HL-60 (cell line): Measurements from ENCODE around the gene PLCH2.

Source experiments
- DNase-seq, 2 experiments: peaks; one replicate each; pipeline ENCODE4 v3.0.0-alpha.2; 2010 to 2020; ENCODE audit warnings: low read depth in 1 of 2, low spot score in 1 of 2
- H3K27ac ChIP-seq: fragments of 250-450 bp; sonication (Bioruptor Pico); replicated peaks from 2 replicates; pipeline ENCODE4 v1.5.1; 2020; ENCODE audit warnings: mild to moderate bottlenecking, moderate library complexity
- H3K27me3 ChIP-seq: fragments of 250-450 bp; sonication (Bioruptor Pico); 2 replicates; pipeline ENCODE4 v1.5.1; 2021; ENCODE audit warnings: mild to moderate bottlenecking, moderate library complexity; ENCODE audit not compliant: insufficient read depth, poor library complexity, severe bottlenecking
- H3K4me3 ChIP-seq: replicated peaks from 2 replicates; pipeline ENCODE4 v1.5.1; 2011; ENCODE audit warnings: mild to moderate bottlenecking, control low read depth, low read length; ENCODE audit not compliant: insufficient read depth
- GABPA ChIP-seq: IDR thresholded peaks from 2 replicates; pipeline ENCODE4 v1.6.1; 2012; ENCODE audit warnings: low read depth
- POLR2AphosphoS5 ChIP-seq: IDR thresholded peaks from 2 replicates; pipeline ENCODE4 v1.6.1; 2012; ENCODE audit warnings: low read depth
- SPI1 ChIP-seq: IDR thresholded peaks from 2 replicates; pipeline ENCODE4 v1.6.1; 2012; ENCODE audit warnings: low read depth, mild to moderate bottlenecking, borderline replicate concordance
- TF ChIP-seq, protein P1 (sequence below): IDR thresholded peaks from 2 replicates; pipeline ENCODE4 v1.6.1; 2012; ENCODE audit warnings: low read depth; ENCODE audit not compliant: insufficient replicate concordance
- TF ChIP-seq, protein P2 (sequence below): IDR thresholded peaks from one replicate; pipeline ENCODE4 v1.5.1; 2011; ENCODE audit warnings: low read length, control low read depth, inconsistent platforms; ENCODE audit not compliant: insufficient read depth

PLCH2 gene

DNA sequence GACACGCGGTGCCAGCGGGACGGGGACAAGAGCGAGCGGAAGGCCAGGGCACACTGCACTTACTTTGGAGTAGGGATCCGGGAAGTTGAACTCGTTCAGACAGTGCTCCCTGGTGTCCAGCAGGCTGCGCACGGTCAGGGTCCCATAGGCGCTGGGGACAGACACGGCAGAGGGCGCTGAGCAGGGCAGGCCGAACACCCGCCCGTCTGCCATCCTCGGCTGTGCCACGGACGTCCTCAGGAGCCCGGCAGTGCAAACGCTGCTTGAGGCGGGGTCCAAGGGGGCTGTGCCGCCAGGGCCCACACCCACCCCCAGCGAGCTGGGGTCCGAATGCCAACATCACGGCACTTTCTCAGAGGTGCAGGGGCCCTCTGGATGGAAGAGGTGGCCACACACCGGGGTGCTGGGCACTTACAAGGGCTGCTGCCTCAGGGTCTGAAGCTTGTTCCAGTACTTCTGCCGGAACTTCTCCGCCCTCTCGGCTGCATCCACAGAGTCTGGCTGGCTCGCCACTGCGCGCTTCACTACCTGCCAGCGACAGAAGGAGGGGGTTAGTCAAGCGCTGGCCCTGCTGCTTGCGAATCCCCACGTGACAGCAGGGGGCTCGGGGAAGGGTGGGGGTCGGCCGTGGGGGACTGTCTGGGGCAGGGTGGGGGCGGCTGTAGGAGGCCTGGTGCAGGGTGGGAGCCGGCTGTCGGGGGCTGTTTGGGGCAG is 38.0 kb downstream of the PLCH2 start:
- no peak for DNase-seq
- Histone ChIP-seq H3K27ac (no peak overlapping the region), H3K4me3 (no peak overlapping the region), H3K27me3 (no peaks in the 10 kb centered on the region)
- TF ChIP-seq, protein P1, sequence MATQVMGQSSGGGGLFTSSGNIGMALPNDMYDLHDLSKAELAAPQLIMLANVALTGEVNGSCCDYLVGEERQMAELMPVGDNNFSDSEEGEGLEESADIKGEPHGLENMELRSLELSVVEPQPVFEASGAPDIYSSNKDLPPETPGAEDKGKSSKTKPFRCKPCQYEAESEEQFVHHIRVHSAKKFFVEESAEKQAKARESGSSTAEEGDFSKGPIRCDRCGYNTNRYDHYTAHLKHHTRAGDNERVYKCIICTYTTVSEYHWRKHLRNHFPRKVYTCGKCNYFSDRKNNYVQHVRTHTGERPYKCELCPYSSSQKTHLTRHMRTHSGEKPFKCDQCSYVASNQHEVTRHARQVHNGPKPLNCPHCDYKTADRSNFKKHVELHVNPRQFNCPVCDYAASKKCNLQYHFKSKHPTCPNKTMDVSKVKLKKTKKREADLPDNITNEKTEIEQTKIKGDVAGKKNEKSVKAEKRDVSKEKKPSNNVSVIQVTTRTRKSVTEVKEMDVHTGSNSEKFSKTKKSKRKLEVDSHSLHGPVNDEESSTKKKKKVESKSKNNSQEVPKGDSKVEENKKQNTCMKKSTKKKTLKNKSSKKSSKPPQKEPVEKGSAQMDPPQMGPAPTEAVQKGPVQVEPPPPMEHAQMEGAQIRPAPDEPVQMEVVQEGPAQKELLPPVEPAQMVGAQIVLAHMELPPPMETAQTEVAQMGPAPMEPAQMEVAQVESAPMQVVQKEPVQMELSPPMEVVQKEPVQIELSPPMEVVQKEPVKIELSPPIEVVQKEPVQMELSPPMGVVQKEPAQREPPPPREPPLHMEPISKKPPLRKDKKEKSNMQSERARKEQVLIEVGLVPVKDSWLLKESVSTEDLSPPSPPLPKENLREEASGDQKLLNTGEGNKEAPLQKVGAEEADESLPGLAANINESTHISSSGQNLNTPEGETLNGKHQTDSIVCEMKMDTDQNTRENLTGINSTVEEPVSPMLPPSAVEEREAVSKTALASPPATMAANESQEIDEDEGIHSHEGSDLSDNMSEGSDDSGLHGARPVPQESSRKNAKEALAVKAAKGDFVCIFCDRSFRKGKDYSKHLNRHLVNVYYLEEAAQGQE: no peak
- TF ChIP-seq, protein P2, sequence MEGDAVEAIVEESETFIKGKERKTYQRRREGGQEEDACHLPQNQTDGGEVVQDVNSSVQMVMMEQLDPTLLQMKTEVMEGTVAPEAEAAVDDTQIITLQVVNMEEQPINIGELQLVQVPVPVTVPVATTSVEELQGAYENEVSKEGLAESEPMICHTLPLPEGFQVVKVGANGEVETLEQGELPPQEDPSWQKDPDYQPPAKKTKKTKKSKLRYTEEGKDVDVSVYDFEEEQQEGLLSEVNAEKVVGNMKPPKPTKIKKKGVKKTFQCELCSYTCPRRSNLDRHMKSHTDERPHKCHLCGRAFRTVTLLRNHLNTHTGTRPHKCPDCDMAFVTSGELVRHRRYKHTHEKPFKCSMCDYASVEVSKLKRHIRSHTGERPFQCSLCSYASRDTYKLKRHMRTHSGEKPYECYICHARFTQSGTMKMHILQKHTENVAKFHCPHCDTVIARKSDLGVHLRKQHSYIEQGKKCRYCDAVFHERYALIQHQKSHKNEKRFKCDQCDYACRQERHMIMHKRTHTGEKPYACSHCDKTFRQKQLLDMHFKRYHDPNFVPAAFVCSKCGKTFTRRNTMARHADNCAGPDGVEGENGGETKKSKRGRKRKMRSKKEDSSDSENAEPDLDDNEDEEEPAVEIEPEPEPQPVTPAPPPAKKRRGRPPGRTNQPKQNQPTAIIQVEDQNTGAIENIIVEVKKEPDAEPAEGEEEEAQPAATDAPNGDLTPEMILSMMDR: no peak
- TF ChIP-seq POLR2AphosphoS5 (no peak), GABPA (no peak)

DNA sequence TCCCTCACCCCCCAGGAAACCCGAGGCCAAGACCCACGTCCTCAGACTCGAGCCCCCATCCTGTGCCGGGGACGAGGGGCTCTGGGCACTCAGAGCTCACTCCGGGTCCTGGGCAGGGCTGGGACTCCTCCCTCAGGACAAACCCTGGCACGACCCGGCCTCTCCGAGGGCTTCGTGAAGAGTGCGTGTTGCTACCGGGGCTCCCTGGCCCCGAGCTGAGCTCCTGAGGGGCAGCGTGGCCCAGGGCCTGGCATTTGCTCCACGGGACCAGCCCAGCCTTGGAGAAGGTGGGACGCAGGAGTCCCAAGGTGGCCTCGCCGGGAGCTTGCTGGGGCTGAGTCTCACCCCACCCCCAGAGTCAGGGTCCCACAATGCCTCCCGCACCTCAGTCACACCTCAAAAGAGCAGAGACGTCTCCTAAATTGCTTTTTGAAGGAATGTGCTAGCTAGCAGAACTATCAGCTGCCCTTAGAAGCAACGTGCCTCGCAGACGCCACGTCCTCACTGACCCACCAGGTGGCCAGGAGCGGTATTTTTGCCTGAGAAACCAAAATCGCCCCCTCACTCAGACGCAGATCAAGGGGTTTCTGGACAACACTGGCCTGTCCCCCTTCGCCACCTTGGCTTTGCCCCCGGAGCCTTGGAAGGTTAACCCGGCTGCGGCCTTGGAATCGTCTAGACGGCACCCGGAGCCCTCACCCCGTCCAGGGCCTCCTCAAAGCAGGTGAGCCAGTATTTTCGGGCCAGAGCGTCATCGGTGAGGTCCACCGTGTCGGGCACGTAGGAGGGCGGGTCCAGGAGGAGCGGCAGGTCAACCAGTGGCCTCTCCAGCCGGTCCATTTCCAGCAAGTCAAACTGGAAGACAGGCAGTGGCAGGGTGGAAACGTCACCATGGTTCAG is 39.0 kb downstream of the PLCH2 start:
- TF ChIP-seq, protein P2: no peak
- no peak for TF ChIP-seq SPI1
- TF ChIP-seq POLR2AphosphoS5: no peak
- TF ChIP-seq, protein P1: no peak
- TF ChIP-seq GABPA: no peak
- no peak for DNase-seq
- Histone ChIP-seq H3K27ac (no peak overlapping the region), H3K27me3 (no peaks in the 10 kb centered on the region), H3K4me3 (no peak overlapping the region)

DNA sequence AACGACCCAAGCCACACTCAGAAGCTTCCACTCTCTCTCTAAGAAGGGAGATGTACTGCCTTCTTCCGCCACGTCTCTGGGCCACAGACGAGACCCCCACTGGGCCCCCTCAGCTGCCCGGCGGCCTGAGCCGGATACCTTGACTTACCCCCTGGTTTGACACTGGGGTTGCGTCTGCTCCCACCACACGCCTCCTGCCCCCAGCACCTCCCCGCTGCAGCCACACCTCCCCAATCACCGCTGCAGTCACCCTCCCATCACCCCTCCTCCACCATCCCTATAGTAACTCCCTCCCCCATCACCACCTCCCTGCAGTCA is 39.6 kb downstream of the PLCH2 start:
- no peaks in the 10 kb centered on the region for H3K27me3 ChIP-seq
- no peak overlapping the region for H3K4me3 ChIP-seq
- DNase-seq: no peak
- H3K27ac ChIP-seq: no peak overlapping the region
- TF ChIP-seq, protein P2: no peak
- TF ChIP-seq POLR2AphosphoS5 (no peak), GABPA (no peak), SPI1 (no peak)
- TF ChIP-seq, protein P1: no peak
